Stomach (tissue), 9 donors: ENCODE data around the gene UBE3A. TPM values are rescaled to one million over a fixed set of nuclear protein-coding genes. Genes with fewer than 3 reads are reported as not detected.

Experiments used
- DNase-seq, 2 donors: peaks; one replicate each; pipeline versions ENCODE4 v3.0.0 to v3.0.0-alpha.2; 2013 to 2019
- H3K27ac ChIP-seq, 5 donors: fragments of 200-600 bp in 4 of 5; sonication (generic) in 4 of 5; one replicate each; pipeline ENCODE4 v1.5.1; 2013 to 2019; ENCODE audit warnings: mild to moderate bottlenecking in 1 of 5, moderate library complexity in 1 of 5
- H3K27me3 ChIP-seq, 3 donors: fragments of 200-600 bp; sonication (generic); one replicate each; pipeline ENCODE4 v1.5.1; 2017 to 2019; ENCODE audit warnings: mixed run types in 1 of 3
- H3K36me3 ChIP-seq, 4 donors: fragments of 200-600 bp; sonication (generic); 1 replicate in 3 of 4; 2 replicates in 1 of 4; pipeline ENCODE4 v1.5.1; 2016 to 2019
- H3K4me1 ChIP-seq, 4 donors: fragments of 200-600 bp; sonication (generic); one replicate each; pipeline ENCODE4 v1.5.1; 2016 to 2019
- H3K4me3 ChIP-seq, 4 donors: fragments of 200-600 bp; sonication (generic) in 3 of 4; one replicate each; pipeline ENCODE4 v1.5.1; 2016 to 2019; ENCODE audit warnings: mild to moderate bottlenecking in 1 of 4
- H3K9me3 ChIP-seq, 4 donors: fragments of 200-600 bp; sonication (generic); one replicate each; pipeline ENCODE4 v1.5.1; 2016 to 2019
- EP300 ChIP-seq: sonication (generic); formaldehyde crosslinking; IDR thresholded peaks from one replicate; pipeline ENCODE4 v1.6.1; 2017; ENCODE audit warnings: antibody characterized with exemption
- POLR2A ChIP-seq, 4 donors: fragments of 450-650 bp; IDR thresholded peaks; one replicate each; pipeline ENCODE4 v1.6.1; 2016; ENCODE audit warnings: antibody characterized with exemption in 4 of 4, control low read depth in 2 of 4, mild to moderate bottlenecking in 1 of 4, moderate library complexity in 1 of 4
- POLR2AphosphoS5 ChIP-seq, 3 donors: sonication (generic); formaldehyde crosslinking; IDR thresholded peaks; one replicate each; pipeline ENCODE4 v1.6.1; 2016; ENCODE audit warnings: antibody characterized with exemption in 3 of 3
- WGBS, 5 donors: extraction: QIAGEN DNeasy Blood & Tissue Kit in 3 of 5; methylation state at CpG; one replicate each; pipeline versions ENCODE4 v1.1.5 to v1.1.7; 2013 to 2018; 5-methylcytosine and 5-hydroxymethylcytosine counted together
- intact Hi-C: fragments of 100-400 bp; cut with DNase I; formaldehyde crosslinking; loops from one replicate; pipeline ENCODE4 v1.15.1; 2023; ENCODE audit warnings: low total_unique reads
- polyA plus RNA-seq, 3 donors: library from polyadenylated mRNA; stranded (reverse); fragments of 200-250 nt; gene quantifications; one replicate each; pipeline ENCODE4 v1.2.3, GENCODE V29; 2013
- total RNA-seq, 5 donors: library from RNA; depleted of rRNA; stranded (reverse); fragments of >200 nt; gene quantifications; one replicate each; pipeline versions ENCODE4 v1.1.0 to v1.2.3, GENCODE V29; 2014 to 2016
- TF ChIP-seq, protein P1 (sequence below), 7 experiments: fragments of 450-650 bp in 4 of 7; fragments of 200-600 bp in 3 of 7; sonication (generic) in 3 of 7; IDR thresholded peaks; one replicate each; pipeline ENCODE4 v1.5.1; 2016 to 2019; ENCODE audit warnings: antibody characterized with exemption in 7 of 7, control low read depth in 2 of 7, mild to moderate bottlenecking in 1 of 7
- donor health status: healthy with polysubstance abuse.
- donor health status: Bipolar disorder and iron deficiency.
- donor health status: healthy.

Gene UBE3A
- total and polyA plus RNA-seq, 8 donors: 11.0 to 209 (median 59.2) TPM

GRCh38 chr15:25375557-25375956 lies 63.3 kb downstream of the UBE3A start:
- Histone ChIP-seq H3K36me3 (peaks cover 9 to 58% (median 56%) of the 10 kb centered on the region in 4 donors), H3K9me3 (no peaks in the 10 kb centered on the region), H3K4me3 (no peak overlapping the region), H3K27ac (no peak overlapping the region), H3K27me3 (no peaks in the 10 kb centered on the region), H3K4me1 (peaks cover 0 to 20% (median 9%) of the 10 kb centered on the region in 4 donors)
- WGBS, 5 donors: 63 to 76% (median 76%) methylated on average over 5 of the region's 5 CpGs
- TF ChIP-seq POLR2AphosphoS5 (IDR thresholded peaks at IDR 0.05): no peak
- TF ChIP-seq POLR2A (IDR thresholded peaks at IDR 0.05): no peak
- TF ChIP-seq EP300: no peak
- DNase-seq: peak in 1 of 2 donors; percentile 25
- intact Hi-C loops: no loop called here

- Histone ChIP-seq H3K4me1 (peaks cover 0 to 10% (median 3%) of the 10 kb centered on the region in 4 donors), H3K27me3 (no peaks in the 10 kb centered on the region), H3K4me3 (no peak overlapping the region), H3K27ac (no peak overlapping the region), H3K36me3 (peaks cover 9 to 61% (median 60%) of the 10 kb centered on the region in 4 donors), H3K9me3 (no peaks in the 10 kb centered on the region)
- DNase-seq: no peak
- intact Hi-C loops: no loop called here
- TF ChIP-seq EP300 (no peak), POLR2AphosphoS5 (IDR thresholded peaks at IDR 0.05) (no peak), POLR2A (IDR thresholded peaks at IDR 0.05) (no peak)
- TF ChIP-seq, protein P1, sequence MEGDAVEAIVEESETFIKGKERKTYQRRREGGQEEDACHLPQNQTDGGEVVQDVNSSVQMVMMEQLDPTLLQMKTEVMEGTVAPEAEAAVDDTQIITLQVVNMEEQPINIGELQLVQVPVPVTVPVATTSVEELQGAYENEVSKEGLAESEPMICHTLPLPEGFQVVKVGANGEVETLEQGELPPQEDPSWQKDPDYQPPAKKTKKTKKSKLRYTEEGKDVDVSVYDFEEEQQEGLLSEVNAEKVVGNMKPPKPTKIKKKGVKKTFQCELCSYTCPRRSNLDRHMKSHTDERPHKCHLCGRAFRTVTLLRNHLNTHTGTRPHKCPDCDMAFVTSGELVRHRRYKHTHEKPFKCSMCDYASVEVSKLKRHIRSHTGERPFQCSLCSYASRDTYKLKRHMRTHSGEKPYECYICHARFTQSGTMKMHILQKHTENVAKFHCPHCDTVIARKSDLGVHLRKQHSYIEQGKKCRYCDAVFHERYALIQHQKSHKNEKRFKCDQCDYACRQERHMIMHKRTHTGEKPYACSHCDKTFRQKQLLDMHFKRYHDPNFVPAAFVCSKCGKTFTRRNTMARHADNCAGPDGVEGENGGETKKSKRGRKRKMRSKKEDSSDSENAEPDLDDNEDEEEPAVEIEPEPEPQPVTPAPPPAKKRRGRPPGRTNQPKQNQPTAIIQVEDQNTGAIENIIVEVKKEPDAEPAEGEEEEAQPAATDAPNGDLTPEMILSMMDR (IDR thresholded peaks at IDR 0.05): no peak
- 86 to 93% (median 90%) methylated on average over 3 of the region's 3 CpGs for WGBS, 5 donors
These were observed 64.7 kb downstream of the UBE3A start for GRCh38 chr15:25374143-25374542.

GRCh38 chr15:25372298-25372697 lies 66.5 kb downstream of the UBE3A start:
- intact Hi-C loops: no loop called here

GRCh38 chr15:25368850-25369249 lies 70.0 kb downstream of the UBE3A start:
- Histone ChIP-seq H3K27ac (no peak overlapping the region), H3K4me3 (no peak overlapping the region), H3K9me3 (no peaks in the 10 kb centered on the region), H3K27me3 (no peaks in the 10 kb centered on the region), H3K4me1 (peaks cover 0 to 18% (median 3%) of the 10 kb centered on the region in 4 donors), H3K36me3 (peaks cover 9 to 51% (median 45%) of the 10 kb centered on the region in 4 donors)
- intact Hi-C loops: no loop called here
- WGBS, 5 donors: 94 to 100% (median 98%) methylated on average over 1 of the region's 1 CpG
- no peak for DNase-seq
- TF ChIP-seq EP300: no peak
- TF ChIP-seq, protein P1 (IDR thresholded peaks at IDR 0.05): no peak
- TF ChIP-seq POLR2A (IDR thresholded peaks at IDR 0.05): no peak
- no peak for TF ChIP-seq POLR2AphosphoS5 (IDR thresholded peaks at IDR 0.05)

More at GRCh38 chr15:25372298-25372697, 66.5 kb downstream of the UBE3A start:
- Histone ChIP-seq H3K4me3 (no peak overlapping the region), H3K4me1 (peaks cover 0 to 10% (median 0%) of the 10 kb centered on the region in 4 donors), H3K27me3 (no peaks in the 10 kb centered on the region), H3K9me3 (no peaks in the 10 kb centered on the region), H3K27ac (no peak overlapping the region), H3K36me3 (peaks cover 9 to 66% (median 63%) of the 10 kb centered on the region in 4 donors)
- TF ChIP-seq, protein P1 (IDR thresholded peaks at IDR 0.05): no peak
- TF ChIP-seq POLR2AphosphoS5 (IDR thresholded peaks at IDR 0.05): peak in 1 of 3 donors; percentile 30
- no peak for DNase-seq
- 75 to 83% (median 76%) methylated on average over 1 of the region's 1 CpG for WGBS, 5 donors

- Histone ChIP-seq H3K27ac (no peak overlapping the region), H3K36me3 (peaks cover 4 to 27% (median 20%) of the 10 kb centered on the region in 4 donors), H3K27me3 (no peaks in the 10 kb centered on the region), H3K4me3 (no peak overlapping the region), H3K9me3 (no peaks in the 10 kb centered on the region), H3K4me1 (peaks cover 0 to 15% (median 4%) of the 10 kb centered on the region in 4 donors)
- WGBS, 5 donors: 36 to 54% (median 42%) methylated on average over 1 of the region's 1 CpG
- TF ChIP-seq POLR2A (IDR thresholded peaks at IDR 0.05): no peak
- TF ChIP-seq EP300: no peak
- no peak for TF ChIP-seq POLR2AphosphoS5 (IDR thresholded peaks at IDR 0.05)
- TF ChIP-seq, protein P1 (IDR thresholded peaks at IDR 0.05): no peak
- intact Hi-C loops: no loop called here
- no peak for DNase-seq
These were observed 72.8 kb downstream of the UBE3A start for GRCh38 chr15:25366058-25366457.
